ENCODE results near the gene PHF12.

- TF ChIP-seq, protein P1, sequence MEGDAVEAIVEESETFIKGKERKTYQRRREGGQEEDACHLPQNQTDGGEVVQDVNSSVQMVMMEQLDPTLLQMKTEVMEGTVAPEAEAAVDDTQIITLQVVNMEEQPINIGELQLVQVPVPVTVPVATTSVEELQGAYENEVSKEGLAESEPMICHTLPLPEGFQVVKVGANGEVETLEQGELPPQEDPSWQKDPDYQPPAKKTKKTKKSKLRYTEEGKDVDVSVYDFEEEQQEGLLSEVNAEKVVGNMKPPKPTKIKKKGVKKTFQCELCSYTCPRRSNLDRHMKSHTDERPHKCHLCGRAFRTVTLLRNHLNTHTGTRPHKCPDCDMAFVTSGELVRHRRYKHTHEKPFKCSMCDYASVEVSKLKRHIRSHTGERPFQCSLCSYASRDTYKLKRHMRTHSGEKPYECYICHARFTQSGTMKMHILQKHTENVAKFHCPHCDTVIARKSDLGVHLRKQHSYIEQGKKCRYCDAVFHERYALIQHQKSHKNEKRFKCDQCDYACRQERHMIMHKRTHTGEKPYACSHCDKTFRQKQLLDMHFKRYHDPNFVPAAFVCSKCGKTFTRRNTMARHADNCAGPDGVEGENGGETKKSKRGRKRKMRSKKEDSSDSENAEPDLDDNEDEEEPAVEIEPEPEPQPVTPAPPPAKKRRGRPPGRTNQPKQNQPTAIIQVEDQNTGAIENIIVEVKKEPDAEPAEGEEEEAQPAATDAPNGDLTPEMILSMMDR (IDR thresholded peaks at IDR 0.05; ENCODE audit: insufficient read depth, low read length), result no peak
- no peak for TF ChIP-seq GABPA (IDR thresholded peaks at IDR 0.05; ENCODE audit: low read depth)
- TF ChIP-seq POLR2AphosphoS5 (IDR thresholded peaks at IDR 0.05; ENCODE audit: low read depth), result no peak
- TF ChIP-seq SPI1 (IDR thresholded peaks at IDR 0.05; ENCODE audit: borderline replicate concordance, low read depth), result no peak
- TF ChIP-seq REST (IDR thresholded peaks at IDR 0.05; ENCODE audit: insufficient replicate concordance, low read depth), result no peak
Measured at GRCh38 chr17:28963841-28964240, 12.5 kb upstream of the PHF12 start.

All from HL-60 (cell line).